Endothelial cell of umbilical vein (primary cell): ENCODE measurements around the gene RNU1-3. TPM values are rescaled to one million over a fixed set of nuclear protein-coding genes. Genes with fewer than 3 reads are reported as not detected.
"Not testable (repeated sequence)": the region's sequence is repeated elsewhere in the genome, so short reads cannot be mapped to it uniquely, and the experiment has no call there.

Experiments
- BruUV-seq: library from RNA; stranded (reverse); fragments of 400-500 nt; replicated peaks from 2 replicates; lab custom pipeline; 2021; lab: Mats Ljungman, UMichigan
- CTCF ChIA-PET: fragments of 300-600, 350-600 bp; sonication (Branson Sonifier 250); formaldehyde crosslinking; loops from one replicate; lab custom pipeline; 2021; ENCODE audit warnings: antibody characterized with exemption, inconsistent platforms; lab: Charles Lee
- POLR2A ChIA-PET: fragments of 300-600, 350-600 bp; sonication (Branson Sonifier 250); formaldehyde crosslinking; loops from one replicate; lab custom pipeline; 2021; ENCODE audit warnings: antibody characterized with exemption, inconsistent platforms; lab: Charles Lee
- DNase-seq: peaks from one replicate; pipeline ENCODE4 v3.0.0-alpha.2; 2011; ENCODE audit warnings: low read depth, low spot score
- FAIRE-seq: peaks from 2 replicates; lab custom pipeline; 2011; peaks lifted over from hg19 to GRCh38; lab: Jason Lieb, UNC
- H2AFZ ChIP-seq: 2 replicates; pipeline ENCODE4 v1.6.0; 2012; ENCODE audit warnings: low read depth, low read length, control low read depth, inconsistent platforms
- H3K27ac ChIP-seq: 2 replicates; pipeline ENCODE4 v1.5.1; 2011; ENCODE audit warnings: low read depth, mild to moderate bottlenecking, control low read depth, low read length, moderate library complexity; ENCODE audit not compliant: insufficient read depth
- H3K27me3 ChIP-seq, 2 experiments: 2 replicates each; pipeline versions ENCODE4 v1.6.0 to v1.6.1; 2011; ENCODE audit warnings: low read length in 2 of 2, mixed read lengths in 1 of 2; ENCODE audit not compliant: control insufficient read depth in 2 of 2, insufficient read depth in 2 of 2
- H3K36me3 ChIP-seq, 2 experiments: 2 replicates in 1 of 2; 3 replicates in 1 of 2; pipeline ENCODE4 v1.5.1; 2011; ENCODE audit warnings: low read length in 2 of 2, mild to moderate bottlenecking in 1 of 2, moderate library complexity in 1 of 2; ENCODE audit not compliant: control insufficient read depth in 2 of 2, insufficient read depth in 2 of 2; ENCODE audit errors: extremely low read depth in 1 of 2
- H3K4me1 ChIP-seq: 3 replicates; pipeline ENCODE4 v1.5.1; 2011; ENCODE audit warnings: mild to moderate bottlenecking, low read length; ENCODE audit not compliant: control insufficient read depth, insufficient read depth; ENCODE audit errors: extremely low read depth
- H3K4me2 ChIP-seq: 2 replicates; pipeline ENCODE4 v1.6.1; 2011; ENCODE audit warnings: low read length, control low read depth, mixed read lengths; ENCODE audit not compliant: insufficient read depth
- H3K4me3 ChIP-seq, 3 experiments: fragments of 200-600 bp in 1 of 3; sonication (generic), shearing (Covaris generic) in 1 of 3; replicated peaks in 1 of 3; 2 replicates each; pipeline ENCODE4 v1.5.1; 2011 to 2016; ENCODE audit warnings: control low read depth in 3 of 3, low read length in 3 of 3, mild to moderate bottlenecking in 2 of 3, inconsistent platforms in 1 of 3, low read depth in 1 of 3, moderate library complexity in 1 of 3; ENCODE audit not compliant: insufficient read depth in 1 of 3
- H3K79me2 ChIP-seq: 2 replicates; pipeline ENCODE4 v1.6.0; 2012; ENCODE audit warnings: low read length, inconsistent platforms; ENCODE audit not compliant: control insufficient read depth, insufficient read depth
- H3K9ac ChIP-seq: replicated peaks from 2 replicates; pipeline ENCODE3; 2011; ENCODE audit warnings: low read length, control low read depth; ENCODE audit not compliant: insufficient read depth; ENCODE audit errors: extremely low read depth
- H3K9me1 ChIP-seq: replicated peaks from 3 replicates; pipeline ENCODE4 v1.6.0; 2011; ENCODE audit warnings: mild to moderate bottlenecking, low read length; ENCODE audit not compliant: control insufficient read depth, insufficient read depth; ENCODE audit errors: extremely low read depth
- H3K9me3 ChIP-seq: replicated peaks from 2 replicates; pipeline ENCODE4 v1.5.1; 2012; ENCODE audit warnings: low read length, inconsistent platforms; ENCODE audit not compliant: control insufficient read depth, insufficient read depth
- H4K20me1 ChIP-seq: replicated peaks from 2 replicates; pipeline ENCODE3; 2011; ENCODE audit warnings: mild to moderate bottlenecking, low read length; ENCODE audit not compliant: control insufficient read depth, insufficient read depth; ENCODE audit errors: extremely low read depth
- dilution Hi-C: fragments of 300-500 bp; cut with MboI; formaldehyde crosslinking; loops from one replicate; pipeline ENCODE4 v1.15.0; 2019; ENCODE audit warnings: low sequenced_read_pairs; ENCODE audit not compliant: extremely low pct_ligation_motif_present
- intact Hi-C: fragments of 100-400 bp; cut with micrococcal nuclease; formaldehyde crosslinking; loops from one replicate; pipeline ENCODE4 v1.10.0; 2022
- polyA plus RNA-seq, 4 experiments: library from polyadenylated mRNA; depleted of rRNA in 3 of 4; stranded (reverse) in 3 of 4; unstranded in 1 of 4; fragments of >200 nt; gene quantifications; 2 replicates each; pipeline versions ENCODE4 v1.2.1 to v1.2.3, GENCODE V29; 2011 to 2012; ENCODE audit warnings: missing spikeins in 1 of 4
- total RNA-seq: library from RNA; stranded (reverse); gene quantifications from 2 replicates; pipeline ENCODE4 v1.2.3, GENCODE V29; 2021
- TF ChIP-seq, protein P1 (sequence below), 2 donors: IDR thresholded peaks; 1 replicate in 1 of 2; 2 replicates in 1 of 2; pipeline ENCODE4 v1.5.1; 2011; ENCODE audit warnings: low read length in 2 of 2, mild to moderate bottlenecking in 2 of 2, moderate library complexity in 2 of 2, control low read depth in 1 of 2, inconsistent platforms in 1 of 2, low read depth in 1 of 2; ENCODE audit not compliant: insufficient read depth in 1 of 2; ENCODE audit errors: extremely low read depth in 1 of 2

RNU1-3 gene
- total and polyA plus RNA-seq, 2 donors (not counting 3 experiments of a cell fraction or from before 2014, with no cell fraction given) = 206 to 1,319 TPM

DNA sequence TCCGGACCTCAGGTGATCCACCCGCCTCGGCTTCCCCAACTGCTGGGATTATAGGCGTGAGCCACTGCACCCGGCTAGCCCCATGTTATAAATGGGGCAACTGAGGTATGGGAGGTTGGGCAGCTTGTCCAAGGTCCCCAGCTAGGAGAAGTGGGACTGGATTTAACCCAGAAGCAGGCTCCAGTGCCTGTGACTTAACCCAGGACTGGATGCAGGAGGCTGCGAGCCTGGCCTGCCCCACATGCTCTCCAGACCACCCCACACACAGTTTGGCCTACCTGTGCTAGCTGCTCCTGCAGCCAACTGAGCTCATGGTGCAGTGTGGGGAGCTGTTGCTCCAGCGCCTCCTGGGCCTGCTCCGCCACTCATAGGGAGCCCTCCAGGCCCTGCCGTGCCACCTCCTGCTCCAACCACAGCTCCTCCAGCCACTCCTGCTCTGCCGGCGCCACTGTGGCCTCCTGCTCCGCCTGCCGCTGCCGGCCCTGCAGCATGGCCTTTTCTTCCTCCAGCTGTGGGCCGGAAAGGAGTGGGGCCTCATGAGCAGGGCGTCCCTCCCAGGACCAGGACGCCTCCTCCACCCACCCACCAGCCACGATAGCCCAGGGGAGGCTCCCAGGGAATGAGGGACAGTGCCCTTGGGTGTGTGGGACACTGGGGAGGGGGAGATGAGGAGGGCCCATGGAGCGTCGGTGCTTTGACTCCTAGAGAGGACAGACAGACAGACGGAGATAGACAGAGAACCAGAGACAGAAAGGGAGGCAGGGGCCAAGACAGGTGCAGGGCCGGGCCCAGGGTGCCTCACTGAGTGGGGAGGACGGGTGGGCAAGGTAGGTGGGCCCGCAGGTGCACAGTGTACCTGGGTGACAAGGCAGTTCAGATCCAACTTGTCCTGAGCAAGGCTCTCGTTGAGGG lies 41.0 kb downstream of the RNU1-3 start:
- dilution Hi-C loops = no loop called here

DNA sequence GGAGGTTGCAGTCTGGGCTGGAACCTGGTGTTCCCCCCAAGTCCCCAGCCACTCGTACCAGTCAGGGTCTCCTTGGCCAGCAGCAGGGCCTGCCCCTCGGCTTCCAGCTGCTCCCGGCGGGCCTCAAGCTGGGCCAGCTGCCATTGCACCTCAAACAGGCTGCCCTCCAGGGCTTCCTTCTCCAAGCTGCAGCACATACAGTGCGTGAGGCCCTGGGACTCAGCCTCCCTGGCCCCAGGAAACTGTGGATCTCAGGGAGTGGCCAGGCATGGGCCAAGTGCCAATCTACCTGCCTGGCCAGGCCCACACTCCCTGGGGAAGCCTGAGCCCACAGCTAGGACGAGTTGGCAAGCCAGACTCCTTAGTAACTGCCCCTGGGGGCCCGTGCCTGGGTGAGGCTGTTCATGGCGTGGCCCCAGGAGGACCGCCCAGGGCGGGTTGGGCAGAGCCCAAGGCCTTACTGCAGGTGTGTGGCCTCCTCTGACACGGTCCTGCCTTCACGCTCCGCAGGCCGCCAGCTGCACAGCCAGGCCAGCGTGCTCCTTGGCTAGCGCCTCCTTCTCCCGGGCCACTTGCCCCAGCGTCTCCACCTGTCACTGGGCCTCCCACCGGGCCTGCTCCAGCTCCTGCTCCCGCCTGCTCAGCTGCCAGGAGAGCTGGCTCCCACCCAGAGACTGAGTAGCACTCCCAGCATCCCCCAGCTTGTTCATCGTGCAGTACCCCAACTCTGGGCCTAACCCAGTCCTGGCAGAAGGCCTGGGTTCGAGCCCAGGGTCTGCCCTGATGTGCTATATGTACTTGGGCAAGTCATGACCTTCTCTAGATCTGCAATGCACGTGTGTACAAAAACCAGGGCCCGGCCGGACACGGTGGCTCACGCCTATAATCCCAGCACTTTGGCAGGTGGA lies 42.7 kb downstream of the RNU1-3 start:
- H4K20me1 ChIP-seq, H3K4me1 ChIP-seq, H3K27ac ChIP-seq, H3K79me2 ChIP-seq, H3K4me2 ChIP-seq, H3K27me3 ChIP-seq, FAIRE-seq, H3K4me3 ChIP-seq, BruUV-seq, H3K9me3 ChIP-seq, dilution Hi-C loops, H2AFZ ChIP-seq, H3K9ac ChIP-seq, H3K9me1 ChIP-seq, intact Hi-C loops, DNase-seq: not testable (repeated sequence)
- ChIA-PET CTCF (interaction anchor here (0.7 to 3.5 kb wide), 10 partner anchors 7 to 422 kb away, joined by 3 to 11 read pairs (median 6); partner anchors contain the start of gene NBPF1), POLR2A (interaction anchor here (0.5 kb wide), 1 partner anchor 258 kb away, joined by 11 read pairs; no protein-coding TSS in a partner anchor)
- H3K36me3 ChIP-seq = peaks cover 7 to 39% of the 10 kb centered on the region in 2 experiments

More for the DNA sequence above, 41.0 kb downstream of the RNU1-3 start:
- Histone ChIP-seq H4K20me1 (no peaks in the 10 kb centered on the region), H3K9ac (no peak overlapping the region), H3K9me1 (no peaks in the 10 kb centered on the region), H3K9me3 (no peaks in the 10 kb centered on the region), H3K27ac (no peak overlapping the region), H3K27me3 (no peaks in the 10 kb centered on the region), H3K79me2 (no peaks in the 10 kb centered on the region), H3K4me3 (no peak overlapping the region), H2AFZ (no peak overlapping the region), H3K36me3 (peaks cover 7 to 46% of the 10 kb centered on the region in 2 experiments), H3K4me2 (no peak overlapping the region), H3K4me1 (no peaks in the 10 kb centered on the region)
- FAIRE-seq = no peak
- no peak for DNase-seq
- TF ChIP-seq, protein P1, sequence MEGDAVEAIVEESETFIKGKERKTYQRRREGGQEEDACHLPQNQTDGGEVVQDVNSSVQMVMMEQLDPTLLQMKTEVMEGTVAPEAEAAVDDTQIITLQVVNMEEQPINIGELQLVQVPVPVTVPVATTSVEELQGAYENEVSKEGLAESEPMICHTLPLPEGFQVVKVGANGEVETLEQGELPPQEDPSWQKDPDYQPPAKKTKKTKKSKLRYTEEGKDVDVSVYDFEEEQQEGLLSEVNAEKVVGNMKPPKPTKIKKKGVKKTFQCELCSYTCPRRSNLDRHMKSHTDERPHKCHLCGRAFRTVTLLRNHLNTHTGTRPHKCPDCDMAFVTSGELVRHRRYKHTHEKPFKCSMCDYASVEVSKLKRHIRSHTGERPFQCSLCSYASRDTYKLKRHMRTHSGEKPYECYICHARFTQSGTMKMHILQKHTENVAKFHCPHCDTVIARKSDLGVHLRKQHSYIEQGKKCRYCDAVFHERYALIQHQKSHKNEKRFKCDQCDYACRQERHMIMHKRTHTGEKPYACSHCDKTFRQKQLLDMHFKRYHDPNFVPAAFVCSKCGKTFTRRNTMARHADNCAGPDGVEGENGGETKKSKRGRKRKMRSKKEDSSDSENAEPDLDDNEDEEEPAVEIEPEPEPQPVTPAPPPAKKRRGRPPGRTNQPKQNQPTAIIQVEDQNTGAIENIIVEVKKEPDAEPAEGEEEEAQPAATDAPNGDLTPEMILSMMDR (IDR thresholded peaks at IDR 0.05; ENCODE audit: extremely low read depth in 1 of 2, insufficient read depth in 1 of 2, low read depth in 1 of 2, low read length in 2 of 2) = no peak
- CTCF ChIA-PET = interaction anchor here (1.0 to 3.5 kb wide), 7 partner anchors 9 to 326 kb away, joined by 4 to 11 read pairs (median 6); partner anchors contain the start of gene NBPF1
- BruUV-seq = no TSS peak
- intact Hi-C loops = no loop called here
- POLR2A ChIA-PET = no interaction called here

DNA sequence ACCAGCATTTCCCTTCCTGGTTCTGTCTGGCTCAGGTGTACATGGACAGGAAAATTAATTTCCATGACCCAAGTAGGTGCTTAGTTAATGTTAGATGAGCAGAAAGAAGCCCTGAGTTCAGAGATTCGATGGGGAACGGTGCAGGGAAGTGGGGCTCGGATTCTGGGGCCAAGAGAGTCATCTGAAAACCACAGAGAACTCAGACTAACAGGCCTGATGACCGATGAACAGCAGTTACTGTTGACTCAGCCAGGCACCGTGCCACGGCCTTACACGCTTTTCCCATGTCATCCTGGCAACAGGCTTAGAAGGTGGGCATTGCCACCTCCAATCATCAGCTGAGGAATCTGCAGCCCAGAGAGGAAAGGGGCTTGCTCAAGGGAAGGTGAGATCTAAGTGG lies 43.4 kb downstream of the RNU1-3 start:
- H3K4me1 ChIP-seq, DNase-seq, H4K20me1 ChIP-seq, H2AFZ ChIP-seq, H3K9ac ChIP-seq, FAIRE-seq, H3K27me3 ChIP-seq, H3K9me3 ChIP-seq, BruUV-seq, intact Hi-C loops, POLR2A ChIA-PET, H3K4me3 ChIP-seq, H3K4me2 ChIP-seq, dilution Hi-C loops, H3K27ac ChIP-seq, H3K79me2 ChIP-seq, H3K9me1 ChIP-seq: not testable (repeated sequence)
- CTCF ChIA-PET = interaction anchor here (3.0 to 3.4 kb wide), 2 partner anchors 85 to 328 kb away, joined by 51 to 69 read pairs; no protein-coding TSS in a partner anchor
- H3K36me3 ChIP-seq = peaks cover 3 to 37% of the 10 kb centered on the region in 2 experiments
